H9 (cell line): ENCODE data around the gene DENND4A. TPM values are rescaled to one million over a fixed set of nuclear protein-coding genes. Genes with fewer than 3 reads are reported as not detected.

Source experiments
- DNase-seq: peaks from one replicate; pipeline ENCODE4 v3.0.0-alpha.2; 2017
- H2AFZ ChIP-seq: one replicate; pipeline ENCODE4 v1.6.1; 2013; ENCODE audit warnings: mild to moderate bottlenecking, low read length, control low read depth, moderate library complexity
- H2AK5ac ChIP-seq: 2 replicates; pipeline ENCODE4 v1.6.1; 2013; ENCODE audit warnings: low read length, control low read depth, mixed read lengths; ENCODE audit not compliant: insufficient read length
- H2BK120ac ChIP-seq: one replicate; pipeline ENCODE4 v1.6.1; 2013; ENCODE audit warnings: low read depth, mild to moderate bottlenecking, low read length, control low read depth, inconsistent platforms; ENCODE audit not compliant: poor library complexity, severe bottlenecking
- H2BK12ac ChIP-seq: 2 replicates; pipeline ENCODE4 v1.6.1; 2013; ENCODE audit warnings: low read length, control low read depth, mixed read lengths, low read depth; ENCODE audit not compliant: insufficient read length
- H2BK15ac ChIP-seq: 2 replicates; pipeline ENCODE4 v1.6.1; 2013; ENCODE audit warnings: low read depth, low read length, control low read depth
- H2BK20ac ChIP-seq: one replicate; pipeline ENCODE4 v1.6.1; 2013; ENCODE audit warnings: low read depth, mild to moderate bottlenecking, low read length, control low read depth, inconsistent platforms; ENCODE audit not compliant: poor library complexity, severe bottlenecking
- H2BK5ac ChIP-seq: 2 replicates; pipeline ENCODE4 v1.6.1; 2013; ENCODE audit warnings: low read length, control low read depth, mixed read lengths; ENCODE audit not compliant: insufficient read length
- H3K14ac ChIP-seq: 2 replicates; pipeline ENCODE4 v1.6.1; 2013; ENCODE audit warnings: low read length, control low read depth; ENCODE audit not compliant: insufficient read depth
- H3K18ac ChIP-seq: 2 replicates; pipeline ENCODE4 v1.6.1; 2013; ENCODE audit warnings: low read depth, mild to moderate bottlenecking, mixed read lengths, low read length, control low read depth; ENCODE audit not compliant: insufficient read length
- H3K23ac ChIP-seq: 2 replicates; pipeline ENCODE4 v1.6.1; 2013; ENCODE audit warnings: low read length, control low read depth, mixed read lengths, low read depth; ENCODE audit not compliant: insufficient read length
- H3K23me2 ChIP-seq: 2 replicates; pipeline ENCODE4 v1.6.1; 2013; ENCODE audit warnings: low read depth, mild to moderate bottlenecking, mixed read lengths, low read length, control low read depth; ENCODE audit not compliant: insufficient read length, poor library complexity, severe bottlenecking
- H3K27ac ChIP-seq: 2 replicates; pipeline ENCODE4 v1.5.1; 2013; ENCODE audit warnings: low read length, control low read depth, mixed read lengths, low read depth; ENCODE audit not compliant: insufficient read length
- H3K27me3 ChIP-seq: 2 replicates; pipeline ENCODE4 v1.6.1; 2013; ENCODE audit warnings: low read length, control low read depth, inconsistent platforms; ENCODE audit not compliant: insufficient read depth
- H3K4ac ChIP-seq: 2 replicates; pipeline ENCODE4 v1.6.1; 2013; ENCODE audit warnings: low read depth, mild to moderate bottlenecking, control low read depth, inconsistent platforms, low read length, moderate library complexity
- H3K4me1 ChIP-seq: 2 replicates; pipeline ENCODE4 v1.6.1; 2013; ENCODE audit warnings: low read length, control low read depth, inconsistent platforms; ENCODE audit not compliant: insufficient read depth
- H3K4me2 ChIP-seq: 2 replicates; pipeline ENCODE4 v1.6.1; 2013; ENCODE audit warnings: low read length, control low read depth, mixed read lengths; ENCODE audit not compliant: insufficient read length, insufficient read depth
- H3K56ac ChIP-seq: 2 replicates; pipeline ENCODE4 v1.6.1; 2013; ENCODE audit warnings: low read depth, mild to moderate bottlenecking, mixed read lengths, low read length, control low read depth; ENCODE audit not compliant: insufficient read length
- H3K79me1 ChIP-seq: 2 replicates; pipeline ENCODE4 v1.6.1; 2013; ENCODE audit warnings: low read depth, mild to moderate bottlenecking, moderate library complexity, low read length, control low read depth, inconsistent platforms; ENCODE audit not compliant: insufficient read depth, poor library complexity, severe bottlenecking
- H3K79me2 ChIP-seq: 2 replicates; pipeline ENCODE4 v1.6.1; 2013; ENCODE audit warnings: low read length, control low read depth, inconsistent platforms; ENCODE audit not compliant: insufficient read depth
- H3K9ac ChIP-seq: 2 replicates; pipeline ENCODE4 v1.6.1; 2013; ENCODE audit warnings: low read length, control low read depth, mixed read lengths; ENCODE audit not compliant: insufficient read length; ENCODE audit errors: extremely low read depth
- H3K9me3 ChIP-seq: one replicate; pipeline ENCODE4 v1.6.1; 2013; ENCODE audit warnings: low read depth, low read length, inconsistent platforms; ENCODE audit not compliant: control insufficient read depth
- H3T11ph ChIP-seq: one replicate; pipeline ENCODE4 v1.6.1; 2013; ENCODE audit warnings: mild to moderate bottlenecking, low read length, control low read depth, inconsistent platforms
- H4K20me1 ChIP-seq: one replicate; pipeline ENCODE4 v1.6.1; 2013; ENCODE audit not compliant: control insufficient read depth, insufficient read length, insufficient read depth
- H4K5ac ChIP-seq: 2 replicates; pipeline ENCODE4 v1.6.1; 2013; ENCODE audit warnings: low read depth, mild to moderate bottlenecking, mixed read lengths, low read length, control low read depth; ENCODE audit not compliant: insufficient read length
- H4K8ac ChIP-seq: replicated peaks from 2 replicates; pipeline ENCODE4 v1.6.1; 2013; ENCODE audit warnings: low read length, control low read depth, mixed read lengths, low read depth; ENCODE audit not compliant: insufficient read length
- H4K91ac ChIP-seq: 2 replicates; pipeline ENCODE4 v1.6.1; 2013; ENCODE audit warnings: low read depth, mild to moderate bottlenecking, moderate library complexity, mixed read lengths, low read length, control low read depth; ENCODE audit not compliant: insufficient read length
- H3K27ac Mint-ChIP-seq, 3 experiments: 2 replicates in 2 of 3; 3 replicates in 1 of 3; pipeline ENCODE4 v1.8.0; 2020 to 2021; ENCODE audit warnings: mixed read lengths in 3 of 3, mild to moderate bottlenecking in 1 of 3, moderate library complexity in 1 of 3
- H3K27me3 Mint-ChIP-seq: 2 replicates; pipeline ENCODE4 v1.8.0; 2021; ENCODE audit warnings: low read depth, mild to moderate bottlenecking, moderate library complexity, mixed read lengths
- H3K36me3 Mint-ChIP-seq, 3 experiments: 2 replicates in 2 of 3; 3 replicates in 1 of 3; pipeline ENCODE4 v1.8.0; 2020 to 2021; ENCODE audit warnings: low read depth in 3 of 3, mixed read lengths in 3 of 3; ENCODE audit not compliant: insufficient read depth in 1 of 3
- H3K4me1 Mint-ChIP-seq, 2 experiments: 2 replicates each; pipeline ENCODE4 v1.8.0; 2020; ENCODE audit warnings: mixed read lengths in 2 of 2
- H3K4me3 Mint-ChIP-seq, 2 experiments: 2 replicates in 1 of 2; 3 replicates in 1 of 2; pipeline ENCODE4 v1.8.0; 2020 to 2021; ENCODE audit warnings: mild to moderate bottlenecking in 2 of 2, mixed read lengths in 2 of 2, moderate library complexity in 1 of 2
- H3K9me3 Mint-ChIP-seq, 2 experiments: 2 replicates in 1 of 2; 3 replicates in 1 of 2; pipeline ENCODE4 v1.8.0; 2020; ENCODE audit warnings: mild to moderate bottlenecking in 2 of 2, mixed read lengths in 2 of 2, moderate library complexity in 1 of 2
- CTCF ChIP-seq: fragments of 200-600 bp; sonication (generic); conservative IDR thresholded peaks from 3 replicates; pipeline ENCODE4 v1.8.0; 2021; ENCODE audit warnings: antibody characterized with exemption, mild to moderate bottlenecking
- WGBS: extraction: QIAGEN DNeasy Blood & Tissue Kit; methylation state at CpG from one replicate; pipeline ENCODE4 v1.1.7; 2013; ENCODE audit warnings: missing lambda C conversion rate, low lambda C conversion rate, mixed read lengths; ENCODE audit not compliant: insufficient read length; ENCODE audit errors: extremely low coverage; 5-methylcytosine and 5-hydroxymethylcytosine counted together
- total RNA-seq: library from RNA; stranded (reverse); gene quantifications from 2 replicates; pipeline ENCODE4 v1.2.1, GENCODE V29; 2021

The DENND4A gene
- total RNA-seq, 1 experiment from 2014 or later = 4.7 TPM

DNA sequence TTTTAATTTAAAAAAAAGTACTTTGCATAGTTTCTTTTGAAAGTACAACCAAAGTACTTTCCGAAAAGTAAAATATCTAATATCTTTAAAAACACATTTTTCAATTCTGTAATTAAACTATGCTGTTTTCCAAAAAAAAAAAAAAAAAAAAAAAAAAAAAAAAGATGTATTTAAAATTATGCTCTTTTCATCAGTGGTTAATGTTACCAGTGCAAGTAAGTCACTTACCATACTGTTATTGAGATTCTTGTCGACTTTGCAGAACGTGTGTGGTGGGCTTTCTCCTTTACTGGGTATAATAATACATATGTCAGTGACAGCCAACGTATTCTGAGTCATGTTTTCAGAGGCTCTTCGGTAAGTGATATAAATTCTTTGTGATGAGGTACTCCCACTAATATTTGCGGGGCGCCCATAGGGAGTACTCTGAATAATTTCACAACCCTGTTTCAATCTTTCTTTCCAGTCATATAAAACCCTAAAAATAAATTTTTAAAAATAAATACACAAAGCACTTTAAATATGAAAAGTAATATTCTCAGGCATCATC, 39.9 kb downstream of the DENND4A start:
- H3K9me3 ChIP-seq = no peaks in the 10 kb centered on the region
- H3K18ac ChIP-seq = no peak overlapping the region
- no peak overlapping the region for H3K27ac Mint-ChIP-seq
- no peak overlapping the region for H2BK20ac ChIP-seq
- no peaks in the 10 kb centered on the region for H3K36me3 Mint-ChIP-seq
- no peaks in the 10 kb centered on the region for H3K4me1 ChIP-seq
- H3K23me2 ChIP-seq = no peaks in the 10 kb centered on the region
- H3K56ac ChIP-seq = no peak overlapping the region
- H2BK15ac ChIP-seq = no peak overlapping the region
- no peak overlapping the region for H4K91ac ChIP-seq
- no peak overlapping the region for H4K5ac ChIP-seq
- no peak overlapping the region for H3K4me3 Mint-ChIP-seq
- H2AK5ac ChIP-seq = no peak overlapping the region
- no peak overlapping the region for H2BK5ac ChIP-seq
- no peak overlapping the region for H2BK120ac ChIP-seq
- H3K79me2 ChIP-seq = no peaks in the 10 kb centered on the region
- H2BK12ac ChIP-seq = no peak overlapping the region
- TF ChIP-seq CTCF = no peak
- no CpG with 5 or more reads among the region's 7 CpGs for WGBS
- no peak overlapping the region for H4K8ac ChIP-seq
- H3K23ac ChIP-seq = no peak overlapping the region
- no peaks in the 10 kb centered on the region for H3K4me1 Mint-ChIP-seq
- no peaks in the 10 kb centered on the region for H3K9me3 Mint-ChIP-seq
- H4K20me1 ChIP-seq = no peaks in the 10 kb centered on the region
- no peak for DNase-seq
- H3K27me3 ChIP-seq = no peaks in the 10 kb centered on the region
- no peak overlapping the region for H3K9ac ChIP-seq
- H3K4me2 ChIP-seq = no peak overlapping the region
- no peaks in the 10 kb centered on the region for H3K27me3 Mint-ChIP-seq
- H3K79me1 ChIP-seq = no peaks in the 10 kb centered on the region
- H3T11ph ChIP-seq = no peak overlapping the region
- H3K14ac ChIP-seq = no peak overlapping the region
- H3K4ac ChIP-seq = no peak overlapping the region
- H3K27ac ChIP-seq = no peak overlapping the region
- no peak overlapping the region for H2AFZ ChIP-seq
